HG02840 (cell line): ENCODE data around the gene KISS1.

Source experiments
- ATAC-seq: cut with Tn5 transposase; IDR thresholded peaks from one replicate; pipeline ENCODE4 v1.9.1; 2021; ENCODE audit warnings: mild to moderate bottlenecking, moderate library complexity, moderate number of reproducible peaks; ENCODE audit not compliant: unreplicated experiment, low FRiP score

KISS1 gene

GRCh38 chr1:204142032-204142974 is 54.0 kb downstream of the KISS1 start:
- ATAC-seq, result no peak

GRCh38 chr1:204141131-204141530 is 55.2 kb downstream of the KISS1 start:
- no peak for ATAC-seq
